Gastrocnemius medialis (tissue), 4 donors: ENCODE data around the gene APBA2. TPM values are rescaled to one million over a fixed set of nuclear protein-coding genes. Genes with fewer than 3 reads are reported as not detected.
"Not testable (repeated sequence)": the region's sequence is repeated elsewhere in the genome, so short reads cannot be mapped to it uniquely, and the experiment has no call there.

ENCODE experiments used
- ATAC-seq, 2 donors: fragments of 150-250 bp; one replicate each; pipeline ENCODE4 v1.9.1; 2016
- DNase-seq, 2 donors: peaks; one replicate each; pipeline ENCODE4 v3.0.0-alpha.2; 2019
- H3K27ac ChIP-seq, 4 donors: fragments of 200-600 bp; sonication (generic); 1 replicate in 1 of 4; 2 replicates in 3 of 4; pipeline ENCODE4 v1.5.1; 2016 to 2018; ENCODE audit warnings: mild to moderate bottlenecking in 2 of 4, moderate library complexity in 1 of 4
- H3K27me3 ChIP-seq, 3 donors: fragments of 200-600 bp; sonication (generic) in 2 of 3; 1 replicate in 1 of 3; 2 replicates in 2 of 3; pipeline versions ENCODE4 v1.5.1 to v1.6.0; 2016 to 2019; ENCODE audit warnings: mild to moderate bottlenecking in 1 of 3, moderate library complexity in 1 of 3
- H3K36me3 ChIP-seq, 2 donors: fragments of 200-600 bp; sonication (generic) in 1 of 2; one replicate each; pipeline ENCODE4 v1.5.1; 2017 to 2018
- H3K4me1 ChIP-seq, 2 donors: fragments of 200-600 bp; sonication (generic) in 1 of 2; one replicate each; pipeline ENCODE4 v1.5.1; 2016 to 2017; ENCODE audit warnings: mild to moderate bottlenecking in 2 of 2
- H3K4me3 ChIP-seq, 4 donors: fragments of 200-600 bp; sonication (generic) in 3 of 4; 1 replicate in 1 of 4; 2 replicates in 3 of 4; pipeline ENCODE4 v1.5.1; 2016 to 2019; ENCODE audit warnings: mild to moderate bottlenecking in 2 of 4
- H3K9me3 ChIP-seq, 3 donors: fragments of 200-600 bp; sonication (generic) in 2 of 3; 1 replicate in 1 of 3; 2 replicates in 2 of 3; pipeline ENCODE4 v1.5.1; 2016 to 2019
- POLR2A ChIP-seq, 2 donors: fragments of 450-650 bp; IDR thresholded peaks; one replicate each; pipeline ENCODE4 v1.6.1; 2017; ENCODE audit warnings: antibody characterized with exemption in 2 of 2, mild to moderate bottlenecking in 2 of 2, moderate library complexity in 2 of 2
- in situ Hi-C, 4 donors: fragments of 200-750 bp; cut with MboI; loops; one replicate each; pipeline versions ENCODE4 v1.15.0 to v1.8.0; 2017; ENCODE audit warnings: low sequenced_read_pairs in 4 of 4
- intact Hi-C: fragments of 100-400 bp; cut with DNase I; formaldehyde crosslinking; loops from one replicate; pipeline ENCODE4 v1.15.1; 2023; ENCODE audit warnings: low total_unique reads
- total RNA-seq, 4 donors: library from RNA; depleted of rRNA; stranded (reverse); fragments of >200 nt; gene quantifications; one replicate each; pipeline versions ENCODE4 v1.1.0 to v1.2.3, GENCODE V29; 2016
- TF ChIP-seq, protein P1 (sequence below), 5 experiments: fragments of 450-650 bp in 3 of 5; fragments of 200-600 bp in 2 of 5; sonication (generic) in 2 of 5; IDR thresholded peaks in 4 of 5; conservative IDR thresholded peaks in 1 of 5; 1 replicate in 4 of 5; 2 replicates in 1 of 5; pipeline ENCODE4 v1.5.1; 2016 to 2019; ENCODE audit warnings: antibody characterized with exemption in 5 of 5, mild to moderate bottlenecking in 3 of 5, moderate library complexity in 3 of 5

Gene APBA2
- total RNA-seq, 4 donors from 2014 or later, result 0.19 to 0.31 TPM; not detected in 2

DNA sequence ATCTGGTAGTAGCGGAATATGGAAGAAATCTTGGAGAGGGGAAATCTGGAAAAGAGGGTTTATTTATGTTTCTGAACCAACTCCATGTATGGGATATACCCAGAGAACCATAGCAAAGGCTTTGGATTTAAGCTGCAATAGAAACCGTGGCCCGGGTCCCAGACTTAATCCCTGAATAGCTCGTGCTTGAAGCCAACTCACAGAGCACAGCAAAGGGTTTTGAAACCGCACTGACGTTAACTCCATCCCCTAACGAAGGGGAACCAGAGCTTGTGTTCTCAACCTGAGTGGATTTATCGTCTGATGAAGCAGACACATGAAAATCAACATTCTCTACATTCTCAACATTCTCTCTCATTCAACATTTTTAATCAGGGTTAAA, 154.6 kb downstream of the APBA2 start:
- Histone ChIP-seq H3K4me3 (no peak overlapping the region), H3K27ac (no peak overlapping the region), H3K36me3 (no peaks in the 10 kb centered on the region), H3K27me3 (no peaks in the 10 kb centered on the region), H3K9me3 (no peaks in the 10 kb centered on the region), H3K4me1 (no peaks in the 10 kb centered on the region)
- ATAC-seq (no peak), DNase-seq (no peak)
- intact Hi-C loops (no loop called here), in situ Hi-C loops (no loop called here)
- TF ChIP-seq, protein P1, sequence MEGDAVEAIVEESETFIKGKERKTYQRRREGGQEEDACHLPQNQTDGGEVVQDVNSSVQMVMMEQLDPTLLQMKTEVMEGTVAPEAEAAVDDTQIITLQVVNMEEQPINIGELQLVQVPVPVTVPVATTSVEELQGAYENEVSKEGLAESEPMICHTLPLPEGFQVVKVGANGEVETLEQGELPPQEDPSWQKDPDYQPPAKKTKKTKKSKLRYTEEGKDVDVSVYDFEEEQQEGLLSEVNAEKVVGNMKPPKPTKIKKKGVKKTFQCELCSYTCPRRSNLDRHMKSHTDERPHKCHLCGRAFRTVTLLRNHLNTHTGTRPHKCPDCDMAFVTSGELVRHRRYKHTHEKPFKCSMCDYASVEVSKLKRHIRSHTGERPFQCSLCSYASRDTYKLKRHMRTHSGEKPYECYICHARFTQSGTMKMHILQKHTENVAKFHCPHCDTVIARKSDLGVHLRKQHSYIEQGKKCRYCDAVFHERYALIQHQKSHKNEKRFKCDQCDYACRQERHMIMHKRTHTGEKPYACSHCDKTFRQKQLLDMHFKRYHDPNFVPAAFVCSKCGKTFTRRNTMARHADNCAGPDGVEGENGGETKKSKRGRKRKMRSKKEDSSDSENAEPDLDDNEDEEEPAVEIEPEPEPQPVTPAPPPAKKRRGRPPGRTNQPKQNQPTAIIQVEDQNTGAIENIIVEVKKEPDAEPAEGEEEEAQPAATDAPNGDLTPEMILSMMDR (IDR thresholded peaks at IDR 0.05 in 4 of 5, conservative IDR thresholded peaks at IDR 0.05 in 1 of 5), result no peak
- no peak for TF ChIP-seq POLR2A (IDR thresholded peaks at IDR 0.05)

DNA sequence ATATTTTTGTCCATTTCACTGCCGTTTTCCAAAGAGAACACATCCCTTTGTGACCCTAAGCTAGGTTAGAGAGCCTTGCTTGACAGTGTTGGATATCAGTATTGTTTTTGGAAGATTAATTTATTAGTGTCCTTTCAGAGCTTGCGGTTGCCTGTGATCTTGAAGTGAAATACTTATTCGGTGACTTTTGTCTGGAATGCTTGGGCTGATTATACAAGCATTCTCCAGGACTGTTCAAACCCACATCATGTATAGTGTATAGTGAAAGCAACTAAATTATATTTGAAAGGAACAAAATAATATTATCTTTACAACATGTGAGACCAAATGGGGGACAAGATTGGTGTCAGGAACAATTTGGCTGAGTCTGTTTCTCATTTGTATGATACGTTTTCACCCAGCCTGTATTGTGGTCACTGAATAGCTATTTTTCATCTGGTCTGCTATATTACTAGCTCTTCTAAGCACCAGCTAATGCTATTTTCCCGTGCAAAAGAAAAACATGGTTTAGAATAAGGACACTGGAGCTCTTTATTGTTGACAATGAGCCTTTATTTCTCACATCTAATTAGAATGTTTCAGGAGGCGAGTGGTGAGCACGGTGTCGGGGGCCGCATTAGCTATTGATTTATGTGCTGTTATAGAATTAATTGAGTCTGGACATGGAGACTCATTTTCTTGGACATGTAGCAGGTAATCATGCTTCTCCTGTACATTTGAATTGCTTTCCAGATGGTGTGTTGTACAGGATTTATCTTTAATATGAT, 158.1 kb downstream of the APBA2 start:
- H3K36me3 ChIP-seq, result no peaks in the 10 kb centered on the region
- in situ Hi-C loops, result no loop called here
- DNase-seq (no peak), ATAC-seq (no peak)
- no peaks in the 10 kb centered on the region for H3K27me3 ChIP-seq
- no peaks in the 10 kb centered on the region for H3K4me1 ChIP-seq
- no peaks in the 10 kb centered on the region for H3K9me3 ChIP-seq
- H3K27ac ChIP-seq, result no peak overlapping the region
- intact Hi-C loops, result no loop called here
- no peak overlapping the region for H3K4me3 ChIP-seq
- TF ChIP-seq, protein P1 (IDR thresholded peaks at IDR 0.05 in 4 of 5, conservative IDR thresholded peaks at IDR 0.05 in 1 of 5), result no peak
- no peak for TF ChIP-seq POLR2A (IDR thresholded peaks at IDR 0.05)

DNA sequence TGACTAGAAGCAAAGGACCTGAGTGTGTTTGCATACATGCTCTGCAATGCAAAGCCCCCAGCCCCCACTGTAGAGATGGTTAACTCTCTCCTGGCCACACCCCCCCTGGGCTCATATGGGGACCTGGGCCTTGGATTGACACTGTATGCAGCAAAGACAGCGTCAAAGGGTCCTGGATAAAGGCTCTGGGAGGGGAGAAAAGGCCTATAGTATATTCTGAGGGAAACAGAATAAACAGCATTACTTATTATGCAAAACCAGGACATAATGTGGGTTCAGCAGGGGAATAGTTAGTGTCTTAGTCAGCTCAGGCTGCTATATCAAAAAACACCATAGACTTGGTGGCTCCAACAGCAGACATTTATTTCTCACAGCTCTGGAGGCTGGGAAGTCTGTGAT, 158.7 kb downstream of the APBA2 start:
- Histone ChIP-seq H3K4me1 (no peaks in the 10 kb centered on the region), H3K36me3 (no peaks in the 10 kb centered on the region), H3K9me3 (no peaks in the 10 kb centered on the region), H3K27me3 (no peaks in the 10 kb centered on the region), H3K27ac (no peak overlapping the region), H3K4me3 (no peak overlapping the region)
- in situ Hi-C loops, result no loop called here
- TF ChIP-seq, protein P1 (IDR thresholded peaks at IDR 0.05 in 4 of 5, conservative IDR thresholded peaks at IDR 0.05 in 1 of 5), result no peak
- no peak for TF ChIP-seq POLR2A (IDR thresholded peaks at IDR 0.05)
- ATAC-seq, result no peak
- DNase-seq, result no peak
- intact Hi-C loops, result no loop called here

DNA sequence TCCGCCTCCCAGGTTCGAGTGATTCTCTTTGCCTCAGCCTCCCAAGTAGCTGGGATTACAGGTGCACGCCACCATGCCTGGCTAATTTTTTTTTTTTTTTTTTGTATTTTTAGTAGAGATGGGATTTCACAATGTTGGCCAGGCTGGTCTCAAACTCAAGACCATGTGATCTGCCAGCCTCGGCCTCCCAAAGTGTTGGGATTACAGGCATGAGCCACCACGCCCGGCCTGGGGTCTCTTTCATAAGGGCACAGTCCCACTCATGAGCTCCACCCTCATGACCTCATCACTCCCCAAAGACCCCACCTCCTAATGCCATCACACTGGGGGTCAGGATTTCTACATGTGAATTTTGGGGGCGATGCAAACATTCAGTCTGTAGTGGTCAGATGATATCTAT, 159.4 kb downstream of the APBA2 start:
- H3K27me3 ChIP-seq, in situ Hi-C loops, H3K4me1 ChIP-seq, H3K4me3 ChIP-seq, intact Hi-C loops, H3K9me3 ChIP-seq, H3K27ac ChIP-seq, H3K36me3 ChIP-seq, DNase-seq, ATAC-seq: not testable (repeated sequence)

DNA sequence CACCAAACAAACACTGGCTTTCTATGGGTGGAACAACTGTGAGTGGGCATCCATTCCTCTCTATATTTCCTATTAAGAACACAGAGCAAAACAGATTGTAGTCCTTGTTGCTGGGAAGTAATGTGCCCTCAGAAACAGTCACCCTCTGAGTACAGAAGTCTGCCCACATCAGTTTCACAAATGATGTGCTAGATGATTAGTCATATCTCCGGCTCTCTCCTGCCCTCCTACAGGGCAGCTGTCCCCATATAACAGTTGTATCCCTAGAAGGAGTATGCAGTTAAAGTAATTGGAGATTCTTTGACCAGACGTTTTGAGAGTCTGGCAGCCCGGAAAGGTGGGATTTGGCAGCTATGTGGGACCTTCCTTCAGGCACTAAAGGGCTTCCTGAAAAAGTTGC, 159.9 kb downstream of the APBA2 start:
- TF ChIP-seq, protein P1 (IDR thresholded peaks at IDR 0.05 in 4 of 5, conservative IDR thresholded peaks at IDR 0.05 in 1 of 5), result no peak
- TF ChIP-seq POLR2A (IDR thresholded peaks at IDR 0.05), result no peak
- Histone ChIP-seq H3K27me3 (no peaks in the 10 kb centered on the region), H3K4me3 (no peak overlapping the region), H3K27ac (no peak overlapping the region), H3K9me3 (no peaks in the 10 kb centered on the region), H3K4me1 (no peaks in the 10 kb centered on the region), H3K36me3 (no peaks in the 10 kb centered on the region)
- in situ Hi-C loops, result no loop called here
- ATAC-seq, result no peak
- intact Hi-C loops, result no loop called here
- DNase-seq, result no peak
